Amniotic epithelial cell (primary cell): ENCODE data around the gene PSMD9.

Source experiments
- DNase-seq: peaks from one replicate; pipeline ENCODE4 v3.0.0-alpha.2; 2010; ENCODE audit warnings: low read depth

PSMD9 gene

DNA sequence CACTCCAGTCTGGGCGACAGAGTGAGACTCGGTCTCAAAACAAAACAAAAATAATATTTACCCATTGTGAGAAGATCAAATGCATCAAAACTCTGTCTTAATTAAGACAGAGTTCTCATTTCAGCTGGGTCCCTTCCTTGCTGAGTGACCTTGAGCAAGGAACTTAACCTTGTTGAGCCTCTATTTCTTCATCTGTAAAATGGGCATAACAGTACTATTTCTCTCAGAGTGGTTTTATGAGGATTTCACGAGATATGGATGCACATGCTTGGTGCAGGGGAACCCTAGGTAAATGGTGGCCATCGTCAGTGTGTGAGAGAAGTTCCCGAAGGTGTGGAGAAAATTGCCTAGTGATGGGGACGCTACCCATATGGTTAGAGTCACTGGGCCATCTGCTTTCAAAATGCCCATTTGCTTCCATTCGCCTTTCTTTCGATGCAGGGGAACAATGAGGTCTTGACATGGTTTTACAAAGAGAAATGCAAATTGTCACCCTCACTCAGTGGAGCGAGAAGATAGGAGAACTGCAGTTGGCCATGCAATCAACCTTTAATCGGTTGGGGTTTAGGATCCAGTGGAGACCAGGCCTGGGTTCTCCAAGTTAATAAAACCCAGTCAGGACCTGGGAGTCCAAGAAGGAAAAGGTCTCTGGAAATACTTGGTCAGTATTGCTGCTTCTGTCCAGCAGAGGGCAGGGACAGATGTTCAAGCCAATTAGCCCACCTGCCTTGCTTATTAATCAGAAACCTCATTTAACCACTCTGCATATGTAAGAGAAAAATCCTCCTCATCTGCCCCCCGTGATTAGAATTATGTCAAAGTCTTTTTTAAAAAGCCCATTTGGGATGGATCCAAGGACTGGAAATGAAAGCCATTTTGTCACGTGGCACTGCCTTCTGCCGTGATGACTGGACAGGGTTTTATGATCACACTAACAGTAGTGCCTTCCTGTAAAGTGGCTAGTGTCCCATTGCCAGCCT lies 67.0 kb downstream of the PSMD9 start:
- DNase-seq: peak; percentile 38

GRCh38 chr12:121957861-121958515 lies 69.4 kb downstream of the PSMD9 start:
- no peak for DNase-seq

GRCh38 chr12:121958541-121959240 lies 70.1 kb downstream of the PSMD9 start:
- DNase-seq: peak; percentile 60

- DNase-seq: no peak
Observed at GRCh38 chr12:121960541-121960940, 72.0 kb downstream of the PSMD9 start.

DNA sequence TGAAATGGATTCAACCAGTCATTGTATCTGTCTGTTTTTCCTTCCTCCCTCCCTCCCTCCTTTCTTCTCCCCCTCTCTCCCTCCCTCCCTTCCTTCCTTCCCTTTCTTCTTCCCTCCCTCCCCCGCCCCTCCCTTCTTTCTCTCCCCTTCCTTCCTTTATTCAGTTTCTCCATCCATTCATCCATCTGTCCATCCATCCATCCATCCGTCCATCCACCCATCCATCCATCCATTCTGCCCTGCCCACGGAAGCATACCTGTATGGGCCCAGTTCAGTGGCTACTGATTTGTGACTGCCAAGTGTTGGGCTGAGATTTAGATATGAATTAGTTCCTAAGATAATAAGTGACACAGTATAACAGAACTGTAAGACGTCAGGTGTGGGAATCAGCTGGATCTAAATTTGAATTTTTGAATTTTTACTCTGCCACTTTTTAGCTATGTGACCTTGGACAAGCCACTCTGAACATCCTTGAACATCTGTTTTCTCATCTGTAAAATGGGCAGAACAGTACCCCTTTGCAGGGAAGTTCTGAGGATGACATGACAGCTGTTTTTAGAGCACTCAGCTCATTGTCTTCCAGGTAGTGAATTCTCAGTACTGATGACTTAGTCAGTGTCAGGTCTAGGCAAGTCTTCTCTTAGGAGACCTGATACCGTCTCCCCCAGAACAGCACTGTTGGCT lies 72.7 kb downstream of the PSMD9 start:
- DNase-seq: no peak

DNA sequence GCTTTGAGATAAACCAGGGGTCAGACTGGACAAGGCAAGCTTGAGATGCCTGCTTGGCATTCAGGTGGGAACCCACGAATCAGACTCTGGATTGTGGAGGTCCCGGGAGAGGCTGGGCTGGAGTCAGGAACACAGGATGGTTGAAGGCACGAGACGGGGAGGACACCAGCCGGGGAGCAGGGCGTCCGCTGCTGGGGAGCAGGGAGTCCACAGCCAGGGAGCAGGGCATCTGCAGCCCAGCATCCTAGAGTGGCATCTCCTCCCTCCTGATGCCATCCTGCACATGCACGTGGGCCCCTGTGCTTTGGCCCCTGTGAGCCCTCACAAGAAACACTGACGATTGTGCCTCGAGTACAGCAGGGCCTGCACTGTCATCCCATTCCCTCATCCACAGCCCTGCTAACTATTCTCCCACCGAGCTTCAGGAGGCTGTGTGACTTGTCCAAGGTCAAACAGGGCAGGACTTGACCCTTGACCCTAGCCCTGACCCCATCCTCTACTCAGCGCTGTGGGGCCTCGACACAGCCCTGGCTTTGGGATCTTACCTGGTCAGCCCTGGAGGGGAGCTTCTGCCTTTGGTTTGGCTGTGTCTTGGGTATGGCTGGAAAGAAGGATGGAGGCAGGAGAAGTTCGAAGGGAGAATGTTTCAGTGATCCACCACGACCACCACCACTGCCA lies 74.9 kb downstream of the PSMD9 start:
- DNase-seq: no peak

GRCh38 chr12:121964813-121965643 lies 76.4 kb downstream of the PSMD9 start:
- DNase-seq: peak; percentile 95

- no peak for DNase-seq
Observed at GRCh38 chr12:121966959-121967358, 78.4 kb downstream of the PSMD9 start.
